ENCODE data around the gene CACNB4.
"Not testable (repeated sequence)": the region's sequence is repeated elsewhere in the genome, so short reads cannot be mapped to it uniquely, and the experiment has no call there.

Gene CACNB4

DNA sequence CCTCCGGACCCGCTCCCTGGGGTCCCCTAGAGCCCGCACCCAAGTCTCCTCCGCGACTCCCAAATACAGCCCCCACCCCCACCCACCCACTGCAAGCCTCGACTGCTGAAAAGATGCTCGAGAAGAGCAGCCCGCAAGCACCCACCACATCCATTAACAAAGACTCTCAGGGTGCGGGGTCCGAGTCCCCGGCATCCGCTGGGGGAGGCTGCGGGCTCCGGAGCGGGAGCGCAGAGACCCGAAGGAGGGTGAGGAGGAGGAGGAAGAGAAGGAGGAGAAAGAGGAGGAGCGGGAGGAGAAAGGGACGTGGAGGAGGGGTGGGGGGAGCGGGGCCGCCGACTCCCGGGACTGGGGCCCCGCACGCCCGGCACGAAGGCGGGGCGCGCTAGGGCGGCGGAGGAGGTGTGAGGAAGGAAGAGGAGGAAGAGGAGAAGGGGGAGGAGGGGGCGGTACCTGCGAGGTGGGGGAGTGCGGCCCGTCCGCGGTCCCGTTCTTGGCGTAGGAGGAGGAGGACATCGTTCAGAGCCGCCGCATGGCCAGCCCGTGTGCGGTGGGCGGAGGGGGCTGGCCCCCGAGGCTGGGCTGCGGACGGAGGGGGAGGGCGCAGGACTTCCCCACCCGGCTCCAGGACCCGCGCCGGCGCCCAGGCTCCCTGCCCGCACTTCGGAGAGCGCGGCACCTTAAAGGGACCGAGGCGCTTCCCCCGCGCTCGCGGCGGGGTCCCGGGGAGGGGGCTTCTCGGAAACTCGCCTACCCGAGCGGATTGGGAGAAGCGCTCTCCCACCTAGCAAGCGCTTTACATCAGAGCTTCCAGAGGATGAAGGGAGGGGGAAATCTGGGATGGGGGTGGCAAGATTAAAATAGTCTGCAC lies at the start of gene CACNB4:
Gene CACNB4 (minus strand): TSS at position 549 of the 871 bp plus-strand sequence.
- Histone ChIP-seq H3K27ac (ENCODE audit: low read depth, low read length) (no peak within 1 kb of the TSS), H3K4me1 (ENCODE audit: control insufficient read depth, insufficient read depth, low read length) (peaks cover 3% of the 10 kb centered on the region), H3K36me3 (ENCODE audit: control insufficient read depth, insufficient read depth, low read length) (no peaks in the 10 kb centered on the region), H3K9ac (ENCODE audit: low read length) (no peak within 1 kb of the TSS), H3K4me3 (ENCODE audit: low read length) (peak within 1 kb of the TSS; percentile 69), H3K27me3 (ENCODE audit: control insufficient read depth, insufficient read depth, low read length) (peaks cover 8% of the 10 kb centered on the region)

DNA sequence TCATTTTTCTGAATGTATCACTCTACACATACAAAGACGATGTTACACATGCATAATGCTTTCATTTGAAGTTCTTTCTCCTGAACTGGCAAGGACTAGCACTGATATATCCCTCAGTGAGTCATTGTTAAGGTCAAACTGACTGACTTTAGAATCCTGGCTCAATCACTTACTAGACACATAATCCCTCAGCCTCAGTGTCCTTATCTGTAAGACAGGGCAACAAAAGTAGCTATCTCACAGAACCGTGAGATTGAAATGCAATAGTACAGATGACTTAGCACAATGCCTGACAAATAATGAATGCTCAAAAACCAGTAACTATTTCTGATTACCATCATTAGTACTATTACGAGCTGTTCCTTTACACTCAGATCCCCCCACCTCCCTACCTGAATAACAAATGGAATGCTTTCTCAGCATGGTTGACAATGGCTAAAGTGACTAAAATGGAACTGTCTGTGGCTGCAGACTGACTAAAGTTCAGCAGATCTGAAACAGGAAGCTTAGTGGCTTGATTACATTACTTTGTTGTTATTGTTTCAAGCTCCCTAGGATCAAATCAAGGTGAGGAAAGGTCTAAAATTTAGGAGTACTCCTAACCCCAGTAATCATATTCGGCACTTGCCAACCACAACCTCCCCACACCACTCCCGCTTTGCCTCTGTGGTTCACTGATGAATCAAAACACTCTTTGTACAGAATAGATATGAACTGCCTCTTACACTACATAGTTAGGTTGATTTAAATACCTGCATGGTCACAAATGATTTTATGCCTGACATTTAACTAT lies 35.8 kb upstream of the CACNB4 start:
- H3K4me3 ChIP-seq (ENCODE audit: low read length), result no peak overlapping the region
- no peak overlapping the region for H3K27ac ChIP-seq (ENCODE audit: low read depth, low read length)
- no peak overlapping the region for H3K9ac ChIP-seq (ENCODE audit: low read length)
- no peaks in the 10 kb centered on the region for H3K4me1 ChIP-seq (ENCODE audit: control insufficient read depth, insufficient read depth, low read length)
- no peaks in the 10 kb centered on the region for H3K27me3 ChIP-seq (ENCODE audit: control insufficient read depth, insufficient read depth, low read length)
- peaks cover 3% of the 10 kb centered on the region for H3K36me3 ChIP-seq (ENCODE audit: control insufficient read depth, insufficient read depth, low read length)

DNA sequence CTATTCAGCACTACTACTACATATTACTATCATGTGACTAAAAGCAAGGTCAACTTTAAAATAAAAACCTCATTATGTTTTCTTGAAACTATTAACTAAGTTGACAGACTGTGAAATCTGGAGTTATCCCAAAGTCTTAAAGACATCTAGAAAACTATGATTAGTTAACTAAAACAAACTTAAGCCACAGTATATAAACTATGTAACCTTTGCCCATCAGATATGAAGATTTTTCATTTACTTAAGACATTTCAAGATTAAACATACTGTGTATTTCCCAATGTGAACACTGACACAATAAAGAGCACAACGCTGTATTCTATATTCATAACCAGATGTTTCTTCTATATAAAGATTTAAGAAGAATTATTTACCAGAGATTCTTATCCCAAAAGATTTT lies 33.5 kb upstream of the CACNB4 start:
- Histone ChIP-seq H3K4me3 (ENCODE audit: low read length) (no peak overlapping the region), H3K4me1 (ENCODE audit: control insufficient read depth, insufficient read depth, low read length) (no peaks in the 10 kb centered on the region), H3K9ac (ENCODE audit: low read length) (no peak overlapping the region), H3K36me3 (ENCODE audit: control insufficient read depth, insufficient read depth, low read length) (peaks cover 3% of the 10 kb centered on the region), H3K27me3 (ENCODE audit: control insufficient read depth, insufficient read depth, low read length) (no peaks in the 10 kb centered on the region), H3K27ac (ENCODE audit: low read depth, low read length) (no peak overlapping the region)

DNA sequence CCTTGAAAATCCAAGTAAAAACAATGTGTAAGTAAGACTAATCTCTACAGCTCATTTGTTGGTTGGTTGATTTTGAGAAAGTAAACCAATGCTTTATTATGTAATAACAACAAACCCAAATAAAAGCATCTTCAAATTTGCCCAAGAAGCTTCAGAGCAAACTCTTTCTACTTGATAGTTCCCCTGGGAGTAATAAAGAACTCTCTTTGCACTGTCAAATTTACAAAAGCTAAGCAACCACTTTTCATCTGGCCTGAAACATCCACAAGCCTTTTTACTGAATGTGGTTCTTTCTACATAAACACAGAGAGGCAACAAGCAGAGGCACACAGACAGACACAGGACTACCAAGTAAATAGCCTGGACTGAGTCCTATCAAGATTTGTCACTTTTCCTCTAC lies 28.8 kb upstream of the CACNB4 start:
- H3K4me1 ChIP-seq (ENCODE audit: control insufficient read depth, insufficient read depth, low read length), result no peaks in the 10 kb centered on the region
- peaks cover 7% of the 10 kb centered on the region for H3K36me3 ChIP-seq (ENCODE audit: control insufficient read depth, insufficient read depth, low read length)
- no peak overlapping the region for H3K9ac ChIP-seq (ENCODE audit: low read length)
- H3K27ac ChIP-seq (ENCODE audit: low read depth, low read length), result no peak overlapping the region
- no peak overlapping the region for H3K4me3 ChIP-seq (ENCODE audit: low read length)
- no peaks in the 10 kb centered on the region for H3K27me3 ChIP-seq (ENCODE audit: control insufficient read depth, insufficient read depth, low read length)

DNA sequence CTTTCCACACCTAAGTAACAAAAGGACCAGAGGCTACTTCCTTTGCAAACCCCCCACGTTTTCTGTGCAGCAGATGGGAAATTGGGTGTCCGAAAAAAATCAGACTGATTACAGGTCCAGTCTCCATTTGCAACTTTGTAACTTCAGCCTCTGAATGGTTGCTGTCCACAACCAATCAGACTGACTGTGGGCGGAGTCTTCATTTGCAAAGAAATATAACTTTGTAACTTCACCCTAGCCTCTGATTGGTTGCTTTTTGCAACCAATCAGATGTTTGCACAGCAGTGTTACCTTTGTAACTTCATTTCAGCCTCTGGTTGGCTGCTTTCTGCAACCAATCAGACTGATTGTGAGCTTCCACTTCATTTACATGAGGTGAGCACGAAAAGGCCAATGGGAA lies 27.8 kb upstream of the CACNB4 start:
- Histone ChIP-seq H3K36me3 (ENCODE audit: control insufficient read depth, insufficient read depth, low read length) (peaks cover 9% of the 10 kb centered on the region), H3K27ac (ENCODE audit: low read depth, low read length) (no peak overlapping the region), H3K4me3 (ENCODE audit: low read length) (no peak overlapping the region), H3K9ac (ENCODE audit: low read length) (no peak overlapping the region), H3K4me1 (ENCODE audit: control insufficient read depth, insufficient read depth, low read length) (no peaks in the 10 kb centered on the region), H3K27me3 (ENCODE audit: control insufficient read depth, insufficient read depth, low read length) (no peaks in the 10 kb centered on the region)

DNA sequence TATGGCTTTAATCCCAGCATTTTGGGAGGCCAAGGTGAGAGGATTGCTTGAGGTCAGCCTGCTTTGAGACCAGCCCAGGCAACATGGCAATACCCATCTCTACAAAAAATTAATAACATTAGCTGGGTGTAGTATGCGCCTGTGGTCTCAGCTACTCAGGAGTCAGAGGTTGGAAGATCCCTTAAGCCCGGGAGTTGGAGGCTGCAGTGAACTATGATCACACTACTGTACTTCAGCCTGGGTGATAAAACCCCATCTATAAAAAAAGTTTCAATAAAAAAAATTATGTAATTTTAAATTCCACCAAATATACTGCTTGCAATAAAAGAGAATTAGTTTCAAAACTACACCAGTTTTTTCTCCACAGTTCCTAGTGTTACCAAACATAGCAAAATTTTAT lies 23.3 kb upstream of the CACNB4 start:
- no peak overlapping the region for H3K9ac ChIP-seq (ENCODE audit: low read length)
- no peak overlapping the region for H3K27ac ChIP-seq (ENCODE audit: low read depth, low read length)
- H3K36me3 ChIP-seq (ENCODE audit: control insufficient read depth, insufficient read depth, low read length), result peaks cover 13% of the 10 kb centered on the region
- H3K4me1 ChIP-seq (ENCODE audit: control insufficient read depth, insufficient read depth, low read length), result no peaks in the 10 kb centered on the region
- H3K4me3 ChIP-seq (ENCODE audit: low read length), result no peak overlapping the region
- no peaks in the 10 kb centered on the region for H3K27me3 ChIP-seq (ENCODE audit: control insufficient read depth, insufficient read depth, low read length)

DNA sequence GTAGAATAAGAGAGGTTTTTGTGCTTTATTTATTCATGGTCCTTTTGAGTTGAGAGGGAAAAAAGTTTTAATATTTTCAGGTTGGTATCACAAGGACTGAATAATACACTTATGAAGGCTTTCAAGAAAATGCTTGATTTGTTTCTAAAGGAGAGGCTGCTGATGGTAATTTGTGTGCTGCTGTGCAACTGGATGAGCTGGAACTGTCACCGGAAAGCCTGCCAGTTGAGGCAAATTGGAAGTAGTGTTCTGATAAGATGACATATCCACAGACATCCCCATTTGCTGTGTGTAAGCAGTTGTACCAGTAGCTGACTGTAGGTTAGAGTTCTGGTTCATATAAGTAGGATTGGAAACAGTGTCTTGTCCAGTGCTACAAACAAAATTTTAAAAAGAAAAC lies 21.6 kb upstream of the CACNB4 start:
- peaks cover 10% of the 10 kb centered on the region for H3K36me3 ChIP-seq (ENCODE audit: control insufficient read depth, insufficient read depth, low read length)

DNA sequence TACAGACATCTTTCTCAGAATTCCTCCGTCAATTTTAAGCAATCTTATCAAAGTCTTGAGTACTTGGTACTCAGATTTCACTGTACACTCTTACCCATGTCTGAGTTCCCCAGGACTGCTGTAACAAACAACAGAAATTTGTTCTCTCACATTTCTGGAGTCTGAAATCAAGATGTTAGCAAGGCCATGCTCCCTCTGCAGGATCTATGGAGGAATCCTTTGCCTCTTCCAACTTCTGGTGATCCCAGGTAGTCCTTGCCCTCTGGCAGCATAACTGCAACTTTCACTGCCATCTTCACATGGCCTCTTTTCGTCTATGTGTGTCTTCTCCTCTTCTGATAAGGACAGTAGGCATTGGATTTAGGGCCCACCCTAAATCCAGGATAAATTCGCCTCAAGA lies 17.1 kb upstream of the CACNB4 start:
- H3K9ac ChIP-seq (ENCODE audit: low read length), result no peak overlapping the region

More for the DNA sequence above, 21.6 kb upstream of the CACNB4 start:
- Histone ChIP-seq H3K27me3 (ENCODE audit: control insufficient read depth, insufficient read depth, low read length) (no peaks in the 10 kb centered on the region), H3K4me1 (ENCODE audit: control insufficient read depth, insufficient read depth, low read length) (no peaks in the 10 kb centered on the region), H3K27ac (ENCODE audit: low read depth, low read length) (no peak overlapping the region), H3K4me3 (ENCODE audit: low read length) (no peak overlapping the region), H3K9ac (ENCODE audit: low read length) (no peak overlapping the region)

DNA sequence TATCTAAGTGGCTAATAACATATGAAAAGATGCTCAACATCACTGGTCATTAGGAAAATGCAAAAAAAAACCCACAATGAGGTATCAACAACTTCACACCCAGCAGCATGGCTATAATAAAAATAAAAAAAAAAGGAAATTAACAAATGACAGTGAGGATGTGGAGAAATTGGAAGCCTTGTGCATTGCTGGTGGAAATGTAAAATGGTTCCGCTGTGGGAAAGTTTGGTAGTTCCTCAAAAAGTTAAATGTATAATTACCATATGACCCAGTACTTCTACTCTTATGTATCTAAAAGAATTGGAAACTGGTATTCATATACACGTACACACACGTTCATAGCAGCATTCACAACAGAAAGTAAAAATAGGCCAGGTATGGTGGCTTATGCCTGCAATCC lies 15.5 kb upstream of the CACNB4 start:
- Histone ChIP-seq H3K4me3 (ENCODE audit: low read length) (no peak overlapping the region), H3K36me3 (ENCODE audit: control insufficient read depth, insufficient read depth, low read length) (no peaks in the 10 kb centered on the region), H3K27ac (ENCODE audit: low read depth, low read length) (no peak overlapping the region), H3K9ac (ENCODE audit: low read length) (no peak overlapping the region), H3K27me3 (ENCODE audit: control insufficient read depth, insufficient read depth, low read length) (no peaks in the 10 kb centered on the region), H3K4me1 (ENCODE audit: control insufficient read depth, insufficient read depth, low read length) (no peaks in the 10 kb centered on the region)

More for the DNA sequence above, 17.1 kb upstream of the CACNB4 start:
- peaks cover 6% of the 10 kb centered on the region for H3K36me3 ChIP-seq (ENCODE audit: control insufficient read depth, insufficient read depth, low read length)
- H3K4me1 ChIP-seq (ENCODE audit: control insufficient read depth, insufficient read depth, low read length), result no peaks in the 10 kb centered on the region
- H3K27ac ChIP-seq (ENCODE audit: low read depth, low read length), result no peak overlapping the region
- H3K27me3 ChIP-seq (ENCODE audit: control insufficient read depth, insufficient read depth, low read length), result no peaks in the 10 kb centered on the region
- H3K4me3 ChIP-seq (ENCODE audit: low read length), result no peak overlapping the region

DNA sequence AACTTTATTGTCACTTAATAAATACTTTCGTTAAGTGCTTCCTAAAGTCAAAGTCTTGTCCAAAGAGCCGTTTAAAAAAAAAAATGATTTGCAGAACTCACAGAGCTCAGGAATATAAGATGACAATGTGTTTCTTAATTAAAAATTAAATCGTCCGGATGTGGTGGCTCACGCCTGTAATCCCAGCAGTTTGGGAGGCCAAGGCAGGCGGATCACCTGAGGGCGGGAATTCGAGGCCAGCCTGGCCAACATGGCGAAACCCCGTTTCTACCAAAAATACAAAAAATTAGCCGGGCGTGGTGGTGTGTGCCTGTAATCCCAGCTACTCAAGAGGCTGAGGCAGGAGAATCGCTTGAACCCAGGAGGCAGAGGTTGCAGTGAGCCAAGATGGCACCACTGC lies 8.3 kb upstream of the CACNB4 start:
- not testable (repeated sequence) for H3K4me3 ChIP-seq (ENCODE audit: low read length)

DNA sequence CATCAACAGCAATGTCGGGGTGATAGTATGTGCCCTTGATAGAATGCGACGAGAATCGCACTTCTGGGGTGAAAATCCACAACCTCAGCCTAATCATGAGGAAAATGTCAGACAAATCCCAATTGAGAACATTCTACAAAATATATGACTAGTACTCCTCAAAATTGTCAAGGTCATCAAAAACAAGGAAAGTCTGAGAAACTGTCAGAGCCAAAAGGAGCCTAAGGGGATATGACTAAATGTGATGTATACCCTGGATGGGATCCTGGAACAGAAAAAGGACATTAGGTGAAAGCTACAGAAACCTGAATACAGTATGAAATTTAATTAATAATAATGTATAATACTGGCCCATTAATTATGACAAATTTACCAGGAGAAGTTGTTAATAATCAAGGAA lies 7.6 kb upstream of the CACNB4 start:
- H3K27ac ChIP-seq (ENCODE audit: low read depth, low read length), result no peak overlapping the region
- H3K27me3 ChIP-seq (ENCODE audit: control insufficient read depth, insufficient read depth, low read length), result no peaks in the 10 kb centered on the region
- H3K4me3 ChIP-seq (ENCODE audit: low read length), result no peak overlapping the region
- no peak overlapping the region for H3K9ac ChIP-seq (ENCODE audit: low read length)
- H3K36me3 ChIP-seq (ENCODE audit: control insufficient read depth, insufficient read depth, low read length), result no peaks in the 10 kb centered on the region
- no peaks in the 10 kb centered on the region for H3K4me1 ChIP-seq (ENCODE audit: control insufficient read depth, insufficient read depth, low read length)

More for the DNA sequence above, 8.3 kb upstream of the CACNB4 start:
- H3K9ac ChIP-seq (ENCODE audit: low read length); H3K36me3 ChIP-seq (ENCODE audit: control insufficient read depth, insufficient read depth, low read length); H3K27me3 ChIP-seq (ENCODE audit: control insufficient read depth, insufficient read depth, low read length); H3K4me1 ChIP-seq (ENCODE audit: control insufficient read depth, insufficient read depth, low read length); H3K27ac ChIP-seq (ENCODE audit: low read depth, low read length): not testable (repeated sequence)

DNA sequence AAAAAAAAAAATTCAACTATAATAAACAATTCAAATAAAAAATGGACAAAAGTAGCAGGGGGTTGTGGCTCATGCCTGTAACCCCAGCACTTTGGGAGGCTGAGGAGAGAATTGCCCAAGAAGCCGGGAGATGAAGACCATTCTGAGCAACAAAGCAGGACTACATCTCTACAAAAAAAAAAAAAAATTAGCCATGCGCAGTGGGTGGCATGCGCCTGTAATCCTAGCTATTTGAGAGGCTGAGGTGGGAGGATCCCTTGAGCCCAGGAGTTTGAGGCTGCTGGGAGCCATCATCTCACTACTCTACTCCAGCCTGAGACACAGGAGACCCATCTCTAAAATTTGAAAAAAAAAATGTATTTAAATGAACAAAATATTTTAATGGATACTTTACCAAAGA lies 4.4 kb upstream of the CACNB4 start:
- H3K27me3 ChIP-seq (ENCODE audit: control insufficient read depth, insufficient read depth, low read length), result peaks cover 8% of the 10 kb centered on the region
- no peak overlapping the region for H3K27ac ChIP-seq (ENCODE audit: low read depth, low read length)
- no peak overlapping the region for H3K4me3 ChIP-seq (ENCODE audit: low read length)
- H3K36me3 ChIP-seq (ENCODE audit: control insufficient read depth, insufficient read depth, low read length), result no peaks in the 10 kb centered on the region
- H3K4me1 ChIP-seq (ENCODE audit: control insufficient read depth, insufficient read depth, low read length), result peaks cover 3% of the 10 kb centered on the region
- H3K9ac ChIP-seq (ENCODE audit: low read length), result no peak overlapping the region

All from rectal smooth muscle tissue (tissue), 1 donor.